GM12891 (cell line): ENCODE measurements around the gene PLA2G2F. TPM values are rescaled to one million over a fixed set of nuclear protein-coding genes. Genes with fewer than 3 reads are reported as not detected.

Experiments
- DNase-seq: peaks from one replicate; pipeline ENCODE4 v3.0.0; 2011; ENCODE audit warnings: low spot score; ENCODE audit not compliant: insufficient read length
- FAIRE-seq: peaks from 2 replicates; lab custom pipeline; 2011; peaks lifted over from hg19 to GRCh38; lab: Jason Lieb, UNC
- PAX5 ChIP-seq: IDR thresholded peaks from 2 replicates; pipeline ENCODE4 v1.6.1; 2011; ENCODE audit warnings: low read length, moderate library complexity, mild to moderate bottlenecking; ENCODE audit not compliant: insufficient read depth, severe bottlenecking
- POLR2A ChIP-seq: IDR thresholded peaks from 2 replicates; pipeline ENCODE4 v1.6.1; 2011; ENCODE audit warnings: low read depth, low read length, control low read depth
- POLR2AphosphoS5 ChIP-seq: IDR thresholded peaks from 2 replicates; pipeline ENCODE4 v1.6.1; 2011; ENCODE audit warnings: low read depth, low read length, control low read depth
- POU2F2 ChIP-seq: IDR thresholded peaks from 2 replicates; pipeline ENCODE4 v1.6.1; 2011; ENCODE audit warnings: low read depth, mild to moderate bottlenecking, control low read depth, low read length, moderate library complexity
- SPI1 ChIP-seq: IDR thresholded peaks from 2 replicates; pipeline ENCODE4 v1.6.1; 2011; ENCODE audit warnings: low read depth, low read length, control low read depth
- TAF1 ChIP-seq: IDR thresholded peaks from 2 replicates; pipeline ENCODE4 v1.6.1; 2011; ENCODE audit warnings: low read depth, low read length, control low read depth
- polyA plus RNA-seq: library from polyadenylated mRNA; unstranded; fragments of >200 nt; gene quantifications from one replicate; pipeline ENCODE4 v1.2.1, GENCODE V29; 2012; ENCODE audit warnings: low read depth, missing spikeins, inconsistent platforms; ENCODE audit not compliant: missing spikeins

Gene PLA2G2F
- polyA plus RNA-seq, result not detected

GRCh38 chr1:20138961-20139550, at the start of gene PLA2G2F:
Gene PLA2G2F, plus strand, starts transcription at chr1:20139323. Its CDS starts 105 bp downstream, at chr1:20139428.
- DNase-seq (no peak), FAIRE-seq (no peak)
- TF ChIP-seq POU2F2 (no peak), PAX5 (no peak), POLR2A (no peak), TAF1 (no peak), POLR2AphosphoS5 (no peak), SPI1 (no peak)

- TF ChIP-seq PAX5, result no peak
- TF ChIP-seq POLR2AphosphoS5, result no peak
- TF ChIP-seq SPI1, result no peak
- TF ChIP-seq POU2F2, result no peak
- TF ChIP-seq TAF1, result no peak
- TF ChIP-seq POLR2A, result no peak
- DNase-seq (no peak), FAIRE-seq (no peak)
Measured at GRCh38 chr1:20089328-20090077, 49.6 kb upstream of the PLA2G2F start.

- no peak for DNase-seq
- FAIRE-seq, result no peak
- TF ChIP-seq PAX5 (no peak), TAF1 (no peak), POU2F2 (no peak), POLR2A (no peak), SPI1 (no peak), POLR2AphosphoS5 (no peak)
Measured at GRCh38 chr1:20090119-20090518, 49.0 kb upstream of the PLA2G2F start.

GRCh38 chr1:20090641-20091040, 48.5 kb upstream of the PLA2G2F start:
- FAIRE-seq (no peak), DNase-seq (no peak)
- TF ChIP-seq POLR2A (no peak), TAF1 (no peak), POU2F2 (no peak), POLR2AphosphoS5 (no peak), PAX5 (no peak), SPI1 (no peak)

GRCh38 chr1:20093303-20093702, 45.8 kb upstream of the PLA2G2F start:
- TF ChIP-seq PAX5 (no peak), TAF1 (no peak), POLR2AphosphoS5 (no peak), POU2F2 (no peak), POLR2A (no peak), SPI1 (no peak)

GRCh38 chr1:20093940-20094391, 45.2 kb upstream of the PLA2G2F start:
- DNase-seq, result no peak
- TF ChIP-seq POU2F2 (no peak), TAF1 (no peak), PAX5 (no peak), POLR2A (no peak), SPI1 (no peak), POLR2AphosphoS5 (no peak)
- no peak for FAIRE-seq

More at GRCh38 chr1:20093303-20093702, 45.8 kb upstream of the PLA2G2F start:
- FAIRE-seq (no peak), DNase-seq (no peak)

GRCh38 chr1:20095564-20096434, 43.3 kb upstream of the PLA2G2F start:
- DNase-seq (no peak), FAIRE-seq (no peak)
- TF ChIP-seq SPI1, result no peak
- TF ChIP-seq POU2F2, result no peak
- no peak for TF ChIP-seq PAX5
- TF ChIP-seq POLR2A, result no peak
- no peak for TF ChIP-seq POLR2AphosphoS5

- DNase-seq (no peak), FAIRE-seq (no peak)
- no peak for TF ChIP-seq TAF1
- no peak for TF ChIP-seq POU2F2
- TF ChIP-seq PAX5, result no peak
- TF ChIP-seq POLR2AphosphoS5, result no peak
- no peak for TF ChIP-seq POLR2A
- TF ChIP-seq SPI1, result no peak
Measured at GRCh38 chr1:20096840-20097447, 42.2 kb upstream of the PLA2G2F start.

GRCh38 chr1:20099533-20099932, 39.6 kb upstream of the PLA2G2F start:
- DNase-seq (no peak), FAIRE-seq (peak; percentile 61)
- TF ChIP-seq SPI1 (no peak), POLR2A (no peak), PAX5 (no peak), TAF1 (no peak), POLR2AphosphoS5 (no peak), POU2F2 (no peak)
